AG04449 (cell line): ENCODE results near the gene DSTN.

ENCODE experiments used
- CTCF ChIA-PET: fragments of 350-600 bp; formaldehyde crosslinking; extraction: SDS; loops from one replicate; lab custom pipeline; 2021; ENCODE audit warnings: antibody characterized with exemption; lab: Yijun Ruan, JAX
- POLR2A ChIA-PET: fragments of 400-600, 350-600 bp; formaldehyde crosslinking; extraction: SDS; loops from one replicate; lab custom pipeline; 2020; ENCODE audit warnings: antibody characterized with exemption, inconsistent platforms; lab: Yijun Ruan, JAX
- DNase-seq: peaks from one replicate; pipeline ENCODE4 v3.0.0-alpha.2; 2010; ENCODE audit warnings: low read depth, low spot score
- H3K4me3 ChIP-seq: 2 replicates; pipeline ENCODE4 v1.5.1; 2011; ENCODE audit warnings: low read depth, mild to moderate bottlenecking, control low read depth, low read length
- TF ChIP-seq, protein P1 (sequence below): IDR thresholded peaks from one replicate; pipeline ENCODE4 v1.5.1; 2011; ENCODE audit warnings: mild to moderate bottlenecking, moderate library complexity, low read length, control low read depth, inconsistent platforms; ENCODE audit not compliant: insufficient read depth; ENCODE audit errors: missing control alignments

The DSTN gene

GRCh38 chr20:17644451-17644850, 74.6 kb downstream of the DSTN start:
- H3K4me3 ChIP-seq = no peak overlapping the region
- TF ChIP-seq, protein P1, sequence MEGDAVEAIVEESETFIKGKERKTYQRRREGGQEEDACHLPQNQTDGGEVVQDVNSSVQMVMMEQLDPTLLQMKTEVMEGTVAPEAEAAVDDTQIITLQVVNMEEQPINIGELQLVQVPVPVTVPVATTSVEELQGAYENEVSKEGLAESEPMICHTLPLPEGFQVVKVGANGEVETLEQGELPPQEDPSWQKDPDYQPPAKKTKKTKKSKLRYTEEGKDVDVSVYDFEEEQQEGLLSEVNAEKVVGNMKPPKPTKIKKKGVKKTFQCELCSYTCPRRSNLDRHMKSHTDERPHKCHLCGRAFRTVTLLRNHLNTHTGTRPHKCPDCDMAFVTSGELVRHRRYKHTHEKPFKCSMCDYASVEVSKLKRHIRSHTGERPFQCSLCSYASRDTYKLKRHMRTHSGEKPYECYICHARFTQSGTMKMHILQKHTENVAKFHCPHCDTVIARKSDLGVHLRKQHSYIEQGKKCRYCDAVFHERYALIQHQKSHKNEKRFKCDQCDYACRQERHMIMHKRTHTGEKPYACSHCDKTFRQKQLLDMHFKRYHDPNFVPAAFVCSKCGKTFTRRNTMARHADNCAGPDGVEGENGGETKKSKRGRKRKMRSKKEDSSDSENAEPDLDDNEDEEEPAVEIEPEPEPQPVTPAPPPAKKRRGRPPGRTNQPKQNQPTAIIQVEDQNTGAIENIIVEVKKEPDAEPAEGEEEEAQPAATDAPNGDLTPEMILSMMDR = no peak
- ChIA-PET POLR2A (interaction anchor here (0.9 kb wide), 1 partner anchor 38 kb away, joined by 3 read pairs; the partner anchor contains the start of gene RRBP1), CTCF (interaction anchor here (0.9 to 4.5 kb wide), 4 partner anchors 11 to 253 kb away, joined by 3 to 20 read pairs (median 12); no protein-coding TSS in a partner anchor)
- DNase-seq = no peak

DNA sequence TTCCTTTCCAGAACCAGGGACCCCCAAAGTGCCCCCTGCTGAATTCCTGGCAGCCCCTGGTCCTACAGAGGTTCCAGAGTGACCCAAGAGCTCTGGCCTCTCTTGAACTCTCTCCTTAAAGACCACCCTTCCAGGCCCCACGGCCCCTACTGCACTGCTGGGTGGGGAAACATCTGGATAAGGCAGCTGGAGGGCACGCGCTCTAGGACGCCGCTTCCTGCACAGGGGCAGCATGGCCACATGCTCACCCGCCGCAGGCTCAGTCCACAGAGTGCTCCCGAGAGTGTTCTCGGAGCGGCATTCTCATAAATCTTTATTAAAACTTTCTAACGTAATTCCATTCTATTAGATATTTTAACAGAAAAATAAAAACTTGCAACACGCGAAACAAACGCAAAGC, 75.1 kb downstream of the DSTN start:
- no peak overlapping the region for H3K4me3 ChIP-seq
- ChIA-PET CTCF (interaction anchor here (2.1 to 4.5 kb wide), 2 partner anchors 11 to 254 kb away, joined by 6 to 20 read pairs; no protein-coding TSS in a partner anchor), POLR2A (no interaction called here)
- no peak for DNase-seq
- TF ChIP-seq, protein P1 = no peak

DNA sequence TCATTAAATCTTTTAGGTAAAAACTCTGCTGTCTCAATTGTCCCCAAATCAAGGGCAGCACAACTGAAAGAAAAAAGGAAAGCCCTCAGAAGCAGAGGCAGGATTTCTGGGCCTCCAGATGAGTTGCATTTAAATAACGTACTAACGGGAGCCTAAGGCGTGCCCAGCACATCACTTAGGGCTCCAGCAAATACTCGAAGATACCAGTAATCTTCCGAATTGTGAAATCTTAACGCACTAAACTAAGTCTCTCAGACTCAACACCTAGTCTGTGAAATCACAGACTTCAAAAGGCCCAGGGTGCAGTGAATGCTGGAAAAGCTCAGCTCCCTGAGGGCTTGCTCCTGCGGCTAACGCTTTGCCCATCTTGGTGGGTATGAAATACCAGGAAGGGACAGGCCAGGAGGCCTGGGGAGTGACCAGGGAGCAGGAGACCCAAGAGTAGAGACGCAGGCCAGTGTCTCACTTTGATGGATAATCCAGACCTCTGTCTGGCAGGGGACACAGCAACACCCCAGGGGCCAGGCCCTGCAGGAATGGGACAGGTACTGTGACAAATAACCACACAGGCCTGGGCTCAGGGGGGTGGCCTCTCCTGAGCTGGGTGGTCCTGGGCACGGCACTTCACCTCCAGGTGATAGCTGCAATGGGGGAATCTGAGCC, 75.8 kb downstream of the DSTN start:
- no peak for DNase-seq
- no peak overlapping the region for H3K4me3 ChIP-seq
- CTCF ChIA-PET = interaction anchor here (0.7 to 4.5 kb wide), 5 partner anchors 10 to 293 kb away, joined by 3 to 20 read pairs (median 4); no protein-coding TSS in a partner anchor
- TF ChIP-seq, protein P1 = no peak
- POLR2A ChIA-PET = interaction anchor here (1.3 kb wide), 1 partner anchor 323 kb away, joined by 3 read pairs; the partner anchor contains the start of gene SNX5

DNA sequence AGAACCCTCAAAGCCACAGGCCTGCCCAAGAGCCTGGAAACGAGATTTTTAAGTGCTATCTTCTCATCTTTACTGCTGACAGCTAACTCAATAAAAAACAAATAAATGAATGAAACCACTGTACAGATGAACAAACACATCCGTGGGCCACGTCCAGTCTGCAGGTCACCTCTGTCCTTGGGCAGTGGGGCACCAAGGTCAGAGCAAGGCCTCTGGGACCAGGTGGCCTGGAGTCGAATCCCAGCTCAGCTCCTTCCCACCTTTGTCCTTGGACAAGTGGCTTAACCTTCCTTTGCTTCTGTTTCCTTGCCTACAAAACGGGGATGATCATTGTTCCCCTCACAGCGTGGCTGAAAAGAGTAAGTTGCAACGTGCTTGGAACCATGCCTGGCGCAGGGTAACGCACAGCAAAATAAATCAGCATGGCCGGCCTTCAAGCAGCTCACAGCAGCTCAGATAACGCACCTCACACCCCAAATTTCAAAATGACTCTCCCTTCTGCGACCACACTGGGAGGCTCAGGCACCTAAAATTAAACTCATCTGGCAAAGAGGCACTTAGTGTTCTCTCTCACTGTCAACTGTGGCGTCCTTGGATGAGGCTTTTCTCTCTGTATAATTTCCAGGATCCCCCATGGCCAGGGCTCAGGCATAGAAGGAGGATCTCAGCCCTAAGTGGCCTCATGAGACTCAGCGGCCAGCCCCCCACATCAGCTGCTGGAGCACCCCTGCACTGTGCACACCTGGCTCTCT, 76.5 kb downstream of the DSTN start:
- ChIA-PET POLR2A (interaction anchor here (1.3 kb wide), 1 partner anchor 322 kb away, joined by 3 read pairs; the partner anchor contains the start of gene SNX5), CTCF (interaction anchor here (0.7 to 4.5 kb wide), 6 partner anchors 10 to 293 kb away, joined by 3 to 20 read pairs (median 4); no protein-coding TSS in a partner anchor)
- DNase-seq = no peak
- H3K4me3 ChIP-seq = no peak overlapping the region
- TF ChIP-seq, protein P1 = no peak

DNA sequence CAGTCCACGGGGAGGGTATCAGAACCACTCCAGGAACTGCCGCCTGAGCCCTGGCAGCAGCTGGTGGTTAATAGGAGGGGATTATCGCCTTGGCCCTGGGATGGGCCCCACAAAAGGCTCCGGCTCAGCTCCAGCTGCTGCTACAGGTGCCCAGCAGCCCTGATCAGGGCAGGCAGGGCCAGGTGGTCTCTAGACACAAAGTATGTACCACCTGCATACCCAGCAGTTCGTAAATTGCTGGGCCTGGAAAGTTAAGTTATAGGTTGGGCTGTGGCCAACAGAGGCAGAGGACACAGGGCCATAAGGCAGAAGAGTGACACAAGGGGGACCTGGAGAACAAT, 77.1 kb downstream of the DSTN start:
- CTCF ChIA-PET = interaction anchor here (0.8 to 11.4 kb wide), 5 partner anchors 9 to 292 kb away, joined by 3 to 124 read pairs (median 6); no protein-coding TSS in a partner anchor
- H3K4me3 ChIP-seq = no peak overlapping the region
- POLR2A ChIA-PET = no interaction called here
- TF ChIP-seq, protein P1 = no peak
- DNase-seq = no peak
